Hepatocyte (in vitro differentiated cells): ENCODE measurements around the gene CPHXL2. TPM values are rescaled to one million over a fixed set of nuclear protein-coding genes. Genes with fewer than 3 reads are reported as not detected.

Experiments
- DNase-seq: peaks from one replicate; pipeline ENCODE4 v3.0.0-alpha.2; 2016; ENCODE audit warnings: low spot score
- H2AFZ ChIP-seq: fragments of 200-600 bp; sonication (generic); 2 replicates; pipeline ENCODE4 v1.6.0; 2016; ENCODE audit warnings: antibody characterized with exemption, mild to moderate bottlenecking
- H3K27ac ChIP-seq: fragments of 200-600 bp; sonication (generic); 2 replicates; pipeline ENCODE4 v1.5.1; 2016; ENCODE audit warnings: mild to moderate bottlenecking
- H3K27me3 ChIP-seq: fragments of 200-600 bp; sonication (generic); 2 replicates; pipeline ENCODE4 v1.6.1; 2016
- H3K36me3 ChIP-seq: fragments of 200-600 bp; sonication (generic); replicated peaks from 2 replicates; pipeline ENCODE4 v1.5.1; 2016; ENCODE audit warnings: low read depth; ENCODE audit not compliant: insufficient read depth
- H3K4me1 ChIP-seq: fragments of 200-600 bp; sonication (generic); 2 replicates; pipeline ENCODE4 v1.5.1; 2016; ENCODE audit warnings: mild to moderate bottlenecking, moderate library complexity; ENCODE audit not compliant: insufficient read depth
- H3K4me2 ChIP-seq: fragments of 200-600 bp; sonication (generic); 2 replicates; pipeline ENCODE4 v1.6.0; 2016
- H3K4me3 ChIP-seq: fragments of 200-600 bp; sonication (generic); 2 replicates; pipeline ENCODE4 v1.5.1; 2016; ENCODE audit warnings: mild to moderate bottlenecking
- H3K79me2 ChIP-seq: fragments of 200-600 bp; sonication (generic); 2 replicates; pipeline ENCODE4 v1.6.0; 2017; ENCODE audit warnings: mild to moderate bottlenecking
- H3K9me2 ChIP-seq: fragments of 200-600 bp; sonication (generic); replicated peaks from 2 replicates; pipeline ENCODE4 v1.6.0; 2017; ENCODE audit warnings: mild to moderate bottlenecking; ENCODE audit not compliant: insufficient read depth
- H3K9me3 ChIP-seq: fragments of 200-600 bp; sonication (generic); 2 replicates; pipeline ENCODE4 v1.5.1; 2016; ENCODE audit warnings: low read depth, mild to moderate bottlenecking
- H4K20me1 ChIP-seq: fragments of 200-600 bp; sonication (generic); 2 replicates; pipeline ENCODE4 v1.6.0; 2016; ENCODE audit warnings: mild to moderate bottlenecking; ENCODE audit not compliant: insufficient read depth, poor library complexity, severe bottlenecking
- EZH2 ChIP-seq: fragments of 200-600 bp; sonication (generic); IDR thresholded peaks from 2 replicates; pipeline ENCODE4 v1.6.1; 2016; ENCODE audit warnings: antibody characterized with exemption, mild to moderate bottlenecking, borderline replicate concordance
- EZH2phosphoT487 ChIP-seq: fragments of 200-600 bp; sonication (generic); IDR thresholded peaks from one replicate; pipeline ENCODE4 v1.6.1; 2018; ENCODE audit warnings: antibody characterized with exemption, mild to moderate bottlenecking, low read depth, moderate library complexity; ENCODE audit not compliant: unreplicated experiment, severe bottlenecking
- WGBS: methylation state at CpG from one replicate; pipeline ENCODE4 v1.1.6; 2016; ENCODE audit warnings: low lambda C conversion rate; ENCODE audit errors: missing lambda C conversion rate; 5-methylcytosine and 5-hydroxymethylcytosine counted together
- polyA plus RNA-seq: library from polyadenylated mRNA; unstranded; fragments of >200 nt; fragmentation: Nextera tagmentation; extraction: Ambion mirVana; gene quantifications from 2 replicates; pipeline ENCODE4 v1.2.1, GENCODE V29; 2016
- total RNA-seq: library from RNA; depleted of rRNA; stranded (reverse); fragments of >200 nt; gene quantifications from 2 replicates; pipeline ENCODE4 v1.2.3, GENCODE V29; 2014
- TF ChIP-seq, protein P1 (sequence below): fragments of 200-600 bp; sonication (generic); IDR thresholded peaks from 2 replicates; pipeline ENCODE4 v1.5.1; 2016; ENCODE audit warnings: antibody characterized with exemption, mild to moderate bottlenecking; ENCODE audit not compliant: poor library complexity

Gene CPHXL2
- total and polyA plus RNA-seq, 2 experiments from 2014 or later = not detected

DNA sequence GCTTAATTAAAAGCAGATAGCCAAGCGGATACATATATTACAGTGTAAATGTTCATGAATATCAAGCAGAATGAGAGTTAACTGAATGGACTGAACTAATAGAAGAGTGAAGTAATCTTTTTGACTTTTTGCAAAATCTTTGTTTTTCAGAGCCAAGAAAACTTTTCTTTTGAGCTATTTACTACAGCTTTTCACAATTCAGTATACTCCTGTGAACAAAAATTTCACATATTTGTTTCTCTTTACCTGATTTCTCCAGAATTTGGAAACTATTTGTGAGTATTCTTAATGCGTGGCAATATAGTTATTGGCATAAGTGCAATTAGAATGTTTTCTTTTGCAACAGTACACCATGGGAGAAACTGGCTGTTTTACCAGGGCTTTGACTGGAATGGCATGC, 33.5 kb upstream of the CPHXL2 start:
- H3K36me3 ChIP-seq = no peaks in the 10 kb centered on the region
- H3K79me2 ChIP-seq = no peaks in the 10 kb centered on the region
- no peak overlapping the region for H3K4me2 ChIP-seq
- no peak for DNase-seq
- H3K4me3 ChIP-seq = no peak overlapping the region
- H3K4me1 ChIP-seq = no peaks in the 10 kb centered on the region
- WGBS = 95% methylated on average over 2 of the region's 2 CpGs
- no peak for TF ChIP-seq EZH2
- TF ChIP-seq, protein P1, sequence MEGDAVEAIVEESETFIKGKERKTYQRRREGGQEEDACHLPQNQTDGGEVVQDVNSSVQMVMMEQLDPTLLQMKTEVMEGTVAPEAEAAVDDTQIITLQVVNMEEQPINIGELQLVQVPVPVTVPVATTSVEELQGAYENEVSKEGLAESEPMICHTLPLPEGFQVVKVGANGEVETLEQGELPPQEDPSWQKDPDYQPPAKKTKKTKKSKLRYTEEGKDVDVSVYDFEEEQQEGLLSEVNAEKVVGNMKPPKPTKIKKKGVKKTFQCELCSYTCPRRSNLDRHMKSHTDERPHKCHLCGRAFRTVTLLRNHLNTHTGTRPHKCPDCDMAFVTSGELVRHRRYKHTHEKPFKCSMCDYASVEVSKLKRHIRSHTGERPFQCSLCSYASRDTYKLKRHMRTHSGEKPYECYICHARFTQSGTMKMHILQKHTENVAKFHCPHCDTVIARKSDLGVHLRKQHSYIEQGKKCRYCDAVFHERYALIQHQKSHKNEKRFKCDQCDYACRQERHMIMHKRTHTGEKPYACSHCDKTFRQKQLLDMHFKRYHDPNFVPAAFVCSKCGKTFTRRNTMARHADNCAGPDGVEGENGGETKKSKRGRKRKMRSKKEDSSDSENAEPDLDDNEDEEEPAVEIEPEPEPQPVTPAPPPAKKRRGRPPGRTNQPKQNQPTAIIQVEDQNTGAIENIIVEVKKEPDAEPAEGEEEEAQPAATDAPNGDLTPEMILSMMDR = no peak
- TF ChIP-seq EZH2phosphoT487 = no peak
- H3K27ac ChIP-seq = no peak overlapping the region
- H4K20me1 ChIP-seq = no peaks in the 10 kb centered on the region
- H3K9me3 ChIP-seq = no peaks in the 10 kb centered on the region
- no peaks in the 10 kb centered on the region for H3K9me2 ChIP-seq
- H3K27me3 ChIP-seq = no peaks in the 10 kb centered on the region
- no peak overlapping the region for H2AFZ ChIP-seq

DNA sequence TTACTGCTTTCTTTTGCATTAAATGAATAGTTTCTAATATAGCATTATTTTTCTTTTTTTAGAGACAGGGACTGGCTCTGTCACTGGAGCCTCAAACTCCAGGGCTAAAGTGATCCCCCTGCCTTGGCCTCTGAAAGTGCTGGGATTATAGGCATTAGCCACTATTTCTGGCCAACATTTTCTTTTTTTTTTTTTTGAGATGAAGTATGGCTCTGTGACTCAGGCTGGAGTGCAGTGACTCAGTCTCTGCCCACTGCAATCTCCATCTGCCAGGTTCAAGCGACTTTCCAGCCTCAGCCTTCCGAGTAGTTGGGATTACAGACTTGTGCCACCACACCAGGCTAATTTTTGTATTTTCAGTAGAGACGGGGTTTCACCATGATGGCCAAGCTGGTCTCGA, 26.5 kb upstream of the CPHXL2 start:
- H3K36me3 ChIP-seq = no peaks in the 10 kb centered on the region
- no peaks in the 10 kb centered on the region for H3K79me2 ChIP-seq
- no peak overlapping the region for H3K27ac ChIP-seq
- no peak overlapping the region for H2AFZ ChIP-seq
- TF ChIP-seq EZH2phosphoT487 (no peak), EZH2 (no peak)
- TF ChIP-seq, protein P1 = no peak
- no peak overlapping the region for H3K4me2 ChIP-seq
- H3K9me2 ChIP-seq = no peaks in the 10 kb centered on the region
- no peak for DNase-seq
- WGBS = 93% methylated on average over 4 of the region's 4 CpGs
- H3K4me1 ChIP-seq = no peaks in the 10 kb centered on the region
- H3K4me3 ChIP-seq = no peak overlapping the region
- no peaks in the 10 kb centered on the region for H3K9me3 ChIP-seq
- H4K20me1 ChIP-seq = no peaks in the 10 kb centered on the region
- no peaks in the 10 kb centered on the region for H3K27me3 ChIP-seq

DNA sequence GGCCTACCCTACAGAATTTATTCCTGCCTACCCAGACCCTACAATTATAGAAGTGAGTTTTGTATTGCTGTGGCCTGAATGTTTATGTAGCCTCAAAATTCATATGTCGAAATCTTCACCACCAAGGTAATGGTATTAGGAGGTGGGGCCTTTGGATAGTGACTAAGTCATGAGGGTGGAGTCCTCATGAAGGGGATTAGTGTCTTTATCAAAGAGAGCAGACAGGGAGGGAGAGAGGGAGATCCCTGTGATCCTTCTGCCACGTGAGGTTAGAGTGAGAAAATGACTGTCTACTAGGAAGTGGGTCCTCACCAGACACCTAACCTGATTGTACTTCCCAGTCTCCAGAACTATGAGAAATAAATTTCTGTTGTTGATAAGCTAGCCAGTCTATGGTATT, 25.4 kb upstream of the CPHXL2 start:
- TF ChIP-seq, protein P1 = no peak
- TF ChIP-seq EZH2 (no peak), EZH2phosphoT487 (no peak)
- H4K20me1 ChIP-seq = no peaks in the 10 kb centered on the region
- no peaks in the 10 kb centered on the region for H3K9me2 ChIP-seq
- H3K27me3 ChIP-seq = no peaks in the 10 kb centered on the region
- no peak overlapping the region for H3K27ac ChIP-seq
- no peaks in the 10 kb centered on the region for H3K36me3 ChIP-seq
- 77% methylated on average over 2 of the region's 2 CpGs for WGBS
- H3K4me3 ChIP-seq = no peak overlapping the region
- peak; percentile 19 for DNase-seq
- H2AFZ ChIP-seq = no peak overlapping the region
- no peaks in the 10 kb centered on the region for H3K4me1 ChIP-seq
- no peak overlapping the region for H3K4me2 ChIP-seq
- no peaks in the 10 kb centered on the region for H3K79me2 ChIP-seq
- no peaks in the 10 kb centered on the region for H3K9me3 ChIP-seq

DNA sequence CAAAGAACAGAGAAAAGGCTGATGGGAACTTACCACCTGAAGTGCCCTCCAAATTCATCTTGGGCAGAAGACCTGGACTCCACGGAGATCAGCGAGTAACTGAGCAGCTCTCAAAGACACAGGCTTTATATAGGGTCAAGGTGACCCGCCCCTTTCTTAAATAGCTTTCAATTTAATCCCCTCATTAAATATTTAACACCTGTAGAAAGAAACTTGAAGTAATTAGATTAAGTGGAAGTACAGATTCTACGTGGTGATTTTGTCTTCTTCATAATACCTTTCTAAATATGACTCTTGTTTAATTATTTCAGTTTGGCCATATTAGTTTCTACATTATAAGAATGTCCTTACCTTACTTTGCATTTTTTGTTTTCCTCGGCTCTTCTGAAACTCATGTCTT, 24.6 kb upstream of the CPHXL2 start, which contains the start of gene DUXB:
DUXB (minus strand) TSS at position 101 of the 400 bp plus-strand sequence; CDS start at position 58, 43 bp downstream.
- Histone ChIP-seq H3K27me3 (no peaks in the 10 kb centered on the region), H3K9me3 (no peaks in the 10 kb centered on the region), H3K36me3 (no peaks in the 10 kb centered on the region), H3K4me1 (no peaks in the 10 kb centered on the region), H3K9me2 (no peaks in the 10 kb centered on the region), H4K20me1 (no peaks in the 10 kb centered on the region), H3K27ac (no peak within 1 kb of the TSS), H2AFZ (no peak within 1 kb of the TSS), H3K4me2 (no peak within 1 kb of the TSS), H3K79me2 (no peaks in the 10 kb centered on the region), H3K4me3 (no peak within 1 kb of the TSS)
- WGBS = 76% methylated on average over 5 of the region's 5 CpGs
- TF ChIP-seq, protein P1 = no peak
- no peak for TF ChIP-seq EZH2phosphoT487
- no peak for TF ChIP-seq EZH2
- no peak for DNase-seq
